ENCODE results near the gene MAGI1. TPM values are rescaled to one million over a fixed set of nuclear protein-coding genes. Genes with fewer than 3 reads are reported as not detected.

The MAGI1 gene
- total RNA-seq, 1 donor from 2014 or later = 30.5 TPM

DNA sequence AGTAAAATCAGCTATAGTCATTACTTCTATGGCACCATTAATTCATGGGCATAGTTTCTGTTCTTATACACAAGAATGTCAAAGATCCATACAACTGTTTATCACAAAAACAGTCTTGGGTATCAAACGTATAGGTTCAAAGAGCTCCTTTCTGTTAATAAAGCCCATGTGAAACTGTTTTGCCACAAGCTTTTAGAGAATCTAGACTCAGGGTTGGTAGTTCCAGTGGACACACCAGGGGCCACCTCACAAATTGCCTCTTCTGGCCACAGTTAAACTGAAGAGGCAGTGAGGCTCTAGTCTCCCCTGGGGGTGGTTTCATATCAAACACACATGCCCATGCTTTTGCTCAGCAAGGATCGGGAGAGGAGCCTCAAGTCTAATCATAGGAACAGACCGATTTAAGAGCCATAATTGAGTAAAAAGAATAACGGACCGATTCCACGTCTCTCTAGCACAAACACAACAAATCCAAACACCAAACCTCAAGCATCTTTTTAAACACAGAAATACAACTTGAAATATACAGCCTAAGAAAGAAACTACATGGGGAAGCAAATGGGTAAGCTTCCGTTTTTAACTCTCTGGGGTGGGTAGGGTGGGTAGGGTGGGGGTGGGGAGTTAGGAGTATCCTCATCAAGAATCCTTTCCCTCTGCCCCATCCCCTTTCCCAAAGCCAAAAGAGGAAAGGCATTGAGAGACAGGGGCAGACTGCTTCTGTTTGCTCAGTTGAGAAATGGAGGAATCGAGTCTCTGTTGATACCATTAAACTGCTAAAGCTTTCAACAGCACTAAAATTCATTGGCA is 443.3 kb downstream of the MAGI1 start:
- DNase-seq (ENCODE audit: low read depth) = no peak

DNA sequence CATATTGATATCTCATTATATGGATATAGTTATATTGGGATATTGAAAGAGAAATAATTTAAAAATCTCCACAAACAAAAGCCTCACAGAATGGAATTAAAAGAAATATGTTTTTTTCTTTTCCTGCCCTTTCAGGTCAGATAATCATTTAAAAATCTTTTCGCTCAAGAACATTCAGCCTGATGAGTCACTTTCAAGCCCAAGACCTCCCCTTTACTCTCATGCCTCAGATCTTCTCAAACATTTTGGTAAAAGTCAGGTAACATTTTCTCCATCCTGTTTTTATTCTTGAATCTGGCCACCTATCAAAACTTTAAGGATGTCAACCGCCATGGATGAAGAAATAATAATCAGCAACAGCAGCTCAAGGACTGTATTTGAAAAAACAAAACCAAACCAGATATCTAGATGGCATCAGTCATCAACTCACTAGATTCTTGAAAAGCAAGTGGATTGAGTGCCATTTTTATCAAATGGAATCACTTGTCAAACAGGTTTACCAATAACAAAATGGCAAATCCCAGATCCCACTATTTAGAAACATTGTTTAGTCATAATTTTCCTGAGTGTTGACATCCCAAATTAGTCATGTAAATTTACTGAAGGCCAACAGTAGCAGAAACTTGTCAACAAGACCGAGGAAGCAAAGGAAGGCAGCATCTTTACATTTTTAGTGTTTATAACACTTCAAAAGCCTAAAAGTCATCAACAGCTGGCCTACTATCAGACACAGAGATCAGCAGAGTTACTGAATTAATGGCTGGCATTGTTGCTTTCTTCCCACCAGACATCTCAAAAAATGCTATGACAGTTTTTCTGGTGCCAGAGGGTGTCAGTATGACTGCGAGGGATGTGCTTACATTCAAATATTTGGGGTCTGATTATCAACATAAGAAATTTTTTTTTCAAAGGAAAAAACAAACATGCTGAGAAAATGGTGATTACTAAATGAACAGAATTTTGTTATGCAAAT is 444.7 kb downstream of the MAGI1 start:
- DNase-seq (ENCODE audit: low read depth) = no peak

DNA sequence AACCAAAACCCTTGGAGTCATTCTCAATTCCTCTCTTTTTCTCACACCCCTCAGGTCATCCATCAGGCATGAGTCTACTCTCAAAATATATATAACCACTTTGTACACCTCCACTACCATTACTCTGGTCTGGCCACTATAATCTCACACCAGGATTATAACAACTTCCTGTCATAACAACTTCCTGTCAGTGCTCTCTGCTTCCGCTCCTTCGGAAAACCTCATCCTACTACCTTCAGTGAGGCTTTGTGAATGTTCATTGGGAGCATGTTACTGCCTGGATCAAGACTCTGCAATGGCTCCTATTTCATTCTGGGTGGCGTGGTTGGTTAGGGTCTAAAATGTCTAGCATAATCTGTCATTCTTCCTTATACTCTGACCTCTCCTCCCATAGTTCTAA is 447.4 kb downstream of the MAGI1 start:
- no peak for DNase-seq (ENCODE audit: low read depth)

DNA sequence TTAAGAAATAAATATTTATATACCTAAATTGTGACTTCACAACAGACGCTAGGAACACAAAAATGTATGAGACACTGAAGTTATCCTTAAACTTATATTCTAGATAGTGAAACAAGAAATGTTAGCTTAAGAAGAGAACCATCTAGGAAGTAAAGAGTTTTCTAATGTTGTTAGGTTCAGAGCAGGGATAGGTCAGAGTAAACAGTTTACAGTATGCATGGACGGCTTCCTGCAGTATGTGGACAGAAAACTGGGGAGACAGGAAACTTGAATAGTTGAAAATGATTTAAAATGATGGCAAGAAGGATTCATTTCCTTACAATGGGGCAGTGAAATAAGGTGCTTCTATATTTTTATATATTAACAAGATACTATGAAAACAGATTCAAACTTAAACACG is 449.8 kb downstream of the MAGI1 start:
- no peak for DNase-seq (ENCODE audit: low read depth)

DNA sequence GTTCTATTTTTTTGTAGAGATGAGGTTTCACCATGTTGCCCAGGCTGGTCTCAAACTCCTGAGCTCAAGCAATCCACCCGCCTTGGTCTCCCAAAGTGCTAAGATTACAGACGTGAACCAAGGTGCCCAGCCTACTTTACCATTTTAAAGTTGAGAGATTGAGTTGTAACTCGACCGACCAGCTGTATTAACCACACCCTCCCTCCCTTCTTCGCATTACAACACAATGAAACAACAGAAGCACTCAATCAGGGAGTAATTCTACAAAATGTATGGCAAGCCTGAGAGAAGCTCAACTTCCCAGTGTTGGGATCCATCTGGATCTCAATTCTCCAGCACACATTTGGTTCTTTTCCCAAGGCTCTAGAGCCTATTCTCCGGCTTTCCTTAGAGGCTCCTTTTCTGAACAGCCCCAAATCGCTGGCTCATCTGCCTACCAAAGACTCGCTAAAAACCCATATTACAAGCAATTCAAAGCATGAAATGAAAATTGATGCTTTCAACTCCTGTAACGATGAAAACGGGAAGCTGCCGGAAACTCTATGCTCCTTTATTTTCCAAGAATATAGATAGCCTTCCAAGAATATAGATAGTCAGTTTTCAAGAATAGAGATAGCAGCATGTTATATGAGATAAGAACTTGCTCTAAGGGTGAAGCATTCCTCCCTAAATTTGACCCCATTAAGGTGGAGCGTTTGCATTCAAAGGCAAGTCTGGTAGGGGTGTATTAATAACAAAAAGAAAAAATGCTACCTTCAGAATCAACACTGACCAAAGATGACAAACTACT is 450.9 kb downstream of the MAGI1 start:
- DNase-seq (ENCODE audit: low read depth) = no peak

DNA sequence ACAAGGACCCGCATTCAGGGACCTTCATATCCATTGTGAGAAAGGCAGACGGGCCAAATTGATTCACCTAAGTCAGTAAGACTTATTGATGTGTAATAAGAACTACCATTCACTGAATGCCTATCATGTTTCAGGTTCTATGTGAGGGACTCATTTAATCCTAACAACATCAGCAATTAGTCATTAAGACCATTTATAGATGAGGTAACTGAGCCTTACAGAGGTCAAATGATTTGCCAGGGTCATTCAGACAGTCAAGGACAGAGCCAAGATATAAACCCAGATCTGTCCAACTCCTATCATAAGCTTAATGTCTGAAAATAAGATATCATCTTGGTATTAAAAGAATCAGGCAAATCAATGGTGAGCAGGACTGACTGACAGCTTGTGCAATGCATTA is 453.8 kb downstream of the MAGI1 start:
- no peak for DNase-seq (ENCODE audit: low read depth)

DNA sequence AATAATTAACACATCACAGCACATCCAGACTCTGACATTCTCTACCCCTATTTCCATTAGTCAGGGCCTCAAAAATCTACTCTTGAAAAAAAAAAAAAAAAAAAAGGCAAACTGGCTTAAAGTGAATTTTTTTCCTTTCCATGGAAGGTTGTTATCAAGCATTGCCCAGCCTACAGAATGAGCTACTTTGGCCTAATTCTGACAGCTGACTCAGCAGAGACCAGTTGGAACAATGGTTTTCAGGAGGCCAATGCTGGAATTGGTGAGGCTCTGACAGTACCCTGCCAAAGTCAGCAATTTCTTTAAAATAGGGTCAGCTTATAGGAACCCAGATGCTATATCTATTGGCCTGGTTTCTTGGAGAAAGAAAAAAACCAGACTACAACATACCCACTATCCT is 454.7 kb downstream of the MAGI1 start:
- DNase-seq (ENCODE audit: low read depth) = no peak

DNA sequence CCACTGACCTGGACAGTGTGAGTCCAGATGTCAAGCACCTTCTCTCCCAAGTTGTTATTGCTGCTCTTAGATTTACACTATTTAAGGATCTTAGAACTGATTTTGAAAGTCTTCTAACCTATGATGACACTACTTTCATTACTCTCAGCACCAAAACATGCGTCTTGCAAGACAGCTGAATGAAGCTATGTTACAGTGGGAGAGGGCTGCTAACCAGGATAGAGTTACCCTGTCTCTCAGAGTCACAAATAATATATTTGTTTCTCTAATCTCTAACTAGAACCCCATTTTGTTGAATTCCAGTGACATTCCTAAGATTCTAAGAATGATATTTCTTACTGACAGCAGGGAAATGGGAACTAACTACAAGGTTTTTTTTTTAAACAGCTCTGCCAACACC is 455.5 kb downstream of the MAGI1 start:
- DNase-seq (ENCODE audit: low read depth) = no peak

DNA sequence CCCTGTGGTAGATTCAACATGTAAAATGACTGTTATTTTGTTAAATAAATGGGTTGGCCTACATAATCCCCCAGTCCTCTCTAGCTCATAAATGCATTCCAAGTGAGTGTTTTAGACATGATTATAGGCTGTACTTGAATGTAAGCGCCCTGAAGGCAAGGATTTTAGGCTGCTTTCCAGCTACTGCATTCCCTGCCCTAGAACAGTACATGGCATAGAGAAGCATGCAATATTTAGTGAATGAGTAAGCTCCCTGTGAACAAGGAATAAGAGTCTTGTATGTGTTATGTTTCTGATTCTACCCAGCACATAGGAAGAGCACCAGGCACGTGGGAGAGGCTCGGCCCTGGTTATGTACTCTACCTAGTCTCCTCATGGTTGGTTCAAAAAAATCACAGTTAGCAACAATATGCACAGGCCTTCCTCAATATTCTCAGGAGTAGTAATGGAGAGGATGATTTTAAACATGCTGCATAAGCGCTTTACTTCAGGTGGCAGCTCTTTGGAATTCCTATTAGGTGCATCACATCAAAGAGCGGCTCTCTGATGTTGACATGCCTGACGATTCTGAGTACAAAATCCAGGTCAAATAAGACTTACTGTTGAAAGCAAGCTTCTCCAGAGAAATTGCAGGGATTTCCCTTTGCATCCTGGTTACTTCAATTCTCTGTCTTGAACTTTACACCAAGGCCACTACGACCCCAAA is 456.6 kb downstream of the MAGI1 start:
- DNase-seq (ENCODE audit: low read depth) = peak; percentile 46

DNA sequence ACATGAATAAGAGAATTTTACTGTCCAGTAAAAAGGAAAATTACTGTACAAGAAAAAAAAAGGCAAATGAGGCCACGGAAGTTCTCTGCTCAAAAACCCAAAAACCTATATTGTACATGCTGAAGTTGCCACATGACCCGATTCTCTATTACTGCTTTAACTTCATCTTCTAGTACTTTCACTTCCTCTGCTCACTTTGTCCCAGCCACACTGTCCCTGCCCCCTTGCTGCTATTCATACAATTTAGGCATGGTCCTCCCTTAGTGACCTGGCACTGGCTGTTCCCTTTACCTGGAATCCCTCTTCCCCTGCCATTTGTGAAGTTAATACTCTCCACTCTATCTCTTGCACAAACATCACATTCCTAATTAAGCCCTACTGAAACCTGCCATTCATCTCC is 457.4 kb downstream of the MAGI1 start:
- no peak for DNase-seq (ENCODE audit: low read depth)

DNA sequence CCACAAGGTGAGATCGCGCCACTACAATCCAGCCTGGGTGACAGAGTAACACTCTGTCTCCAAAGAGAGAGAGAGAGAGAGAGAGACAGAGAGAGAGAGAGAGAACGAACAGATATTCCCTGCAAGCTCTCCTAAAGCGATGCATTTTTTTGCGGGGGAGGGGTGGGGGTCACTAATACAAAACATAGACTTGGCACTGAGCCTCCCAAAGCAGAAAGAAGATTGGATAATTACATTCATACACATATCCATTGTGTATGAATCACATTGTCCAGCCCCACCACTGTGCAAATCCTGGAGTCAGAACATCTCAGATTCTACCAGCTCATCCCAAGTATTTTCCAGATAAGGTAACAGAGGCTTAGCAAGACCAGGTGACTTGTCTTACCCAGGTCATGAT is 459.9 kb downstream of the MAGI1 start:
- no peak for DNase-seq (ENCODE audit: low read depth)

DNA sequence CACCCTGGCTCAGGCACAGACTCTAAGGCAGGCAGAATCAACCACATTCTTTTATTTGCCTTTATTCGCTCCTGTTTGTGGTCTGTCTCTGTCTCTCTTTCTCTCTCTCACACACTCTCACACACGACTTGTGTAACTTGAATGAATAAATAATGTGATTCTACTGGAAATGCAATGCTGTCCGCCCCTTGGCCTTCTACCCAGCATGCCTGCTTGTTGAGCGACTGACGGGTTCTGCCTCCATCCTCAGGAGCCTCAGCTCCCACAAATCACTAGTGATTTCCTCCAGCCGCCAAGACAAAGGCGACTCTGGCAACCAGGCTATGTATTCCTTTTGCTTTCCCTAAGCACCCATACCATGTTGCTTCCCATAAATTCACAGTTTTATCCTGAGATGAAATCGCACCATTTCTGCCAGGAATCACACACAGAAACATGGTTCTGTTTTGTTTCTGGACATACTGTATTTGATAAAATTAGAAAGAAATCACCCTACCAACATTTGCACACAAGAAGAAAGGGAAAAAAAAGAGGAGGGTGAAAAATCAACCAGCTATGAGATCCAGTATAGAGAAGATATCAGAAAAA is 460.8 kb downstream of the MAGI1 start:
- DNase-seq (ENCODE audit: low read depth) = no peak

DNA sequence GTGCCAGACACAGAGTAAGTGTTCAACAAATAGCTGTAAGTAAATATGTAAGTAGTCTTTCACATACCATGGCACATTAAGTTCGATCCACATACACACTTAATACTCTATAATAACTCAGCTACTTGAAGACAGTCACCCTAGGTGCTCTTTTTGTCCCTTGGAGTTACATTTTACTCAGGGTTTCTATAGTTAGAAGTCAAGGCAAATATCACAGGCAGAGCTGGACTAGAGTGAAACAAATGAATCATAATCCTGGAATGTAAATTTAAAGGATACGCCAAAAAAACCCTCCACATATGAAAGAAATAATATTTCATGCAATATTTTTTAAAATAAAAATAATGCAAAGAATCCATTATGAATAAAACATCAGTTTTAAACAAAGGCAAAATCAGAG is 461.8 kb downstream of the MAGI1 start:
- DNase-seq (ENCODE audit: low read depth) = no peak

DNA sequence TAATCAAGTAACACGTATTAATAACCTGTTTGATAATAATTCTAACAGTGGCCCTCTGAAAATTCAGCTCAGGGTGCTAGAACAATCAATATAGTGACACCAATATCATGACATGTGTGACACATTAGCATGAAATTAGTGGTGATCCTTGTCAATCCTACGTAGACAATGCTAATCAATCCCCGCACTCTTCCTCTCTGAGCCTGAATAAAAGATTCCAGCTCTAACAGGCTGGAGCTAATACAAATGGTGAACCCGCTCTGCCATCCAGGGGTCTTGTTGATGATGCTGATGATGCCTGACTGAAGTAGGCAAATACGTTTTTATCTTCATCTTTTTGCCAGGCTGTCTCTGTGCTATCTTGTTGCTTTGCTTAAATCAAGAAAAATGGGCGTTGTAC is 462.5 kb downstream of the MAGI1 start:
- DNase-seq (ENCODE audit: low read depth) = no peak

DNA sequence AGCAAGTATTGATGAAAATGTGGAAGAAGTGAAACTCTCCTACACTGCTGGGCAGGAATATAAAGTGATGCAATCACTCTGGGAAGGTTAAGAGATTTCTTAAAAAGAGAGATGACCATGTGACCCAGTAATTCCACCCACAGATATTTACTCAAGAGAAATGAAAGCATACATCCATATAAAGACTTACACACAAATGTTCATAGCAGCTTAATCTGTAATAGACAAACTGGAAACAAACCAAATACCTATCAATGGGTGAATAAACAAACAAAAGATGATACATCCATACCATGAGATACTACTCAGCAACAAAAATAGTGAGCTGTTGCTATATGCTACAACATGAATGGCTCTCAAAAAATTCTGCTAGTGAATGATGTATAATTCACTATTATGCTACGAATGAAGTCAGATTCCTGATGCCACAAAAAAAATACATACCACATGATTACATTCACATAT is 463.3 kb downstream of the MAGI1 start:
- DNase-seq (ENCODE audit: low read depth) = peak; percentile 48

DNA sequence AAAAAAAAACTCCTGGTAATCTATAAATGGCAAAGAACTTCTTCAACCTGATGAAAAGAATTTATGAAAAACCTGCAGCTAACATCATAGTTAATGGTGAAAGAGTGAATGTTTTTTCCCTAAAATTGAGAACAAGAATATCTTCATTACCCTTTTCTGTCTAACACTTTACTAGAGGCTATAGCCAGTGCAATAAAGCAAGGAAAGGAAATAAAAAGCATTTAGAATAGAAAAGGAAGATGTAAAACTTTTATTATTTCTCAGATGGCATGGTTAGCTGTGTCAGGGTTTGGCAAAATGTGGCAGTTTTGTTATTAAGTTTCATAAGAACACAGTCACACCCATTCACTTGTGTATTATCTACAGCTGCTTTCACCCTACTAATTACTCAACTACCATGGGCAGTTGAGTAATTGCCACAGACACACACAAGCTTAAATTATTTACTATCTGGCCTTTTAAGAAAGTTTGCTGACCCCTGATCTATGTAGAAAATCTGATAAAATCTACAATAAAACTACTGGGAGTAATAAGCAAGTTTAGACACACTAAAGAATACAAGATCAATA is 465.1 kb downstream of the MAGI1 start:
- DNase-seq (ENCODE audit: low read depth) = no peak

DNA sequence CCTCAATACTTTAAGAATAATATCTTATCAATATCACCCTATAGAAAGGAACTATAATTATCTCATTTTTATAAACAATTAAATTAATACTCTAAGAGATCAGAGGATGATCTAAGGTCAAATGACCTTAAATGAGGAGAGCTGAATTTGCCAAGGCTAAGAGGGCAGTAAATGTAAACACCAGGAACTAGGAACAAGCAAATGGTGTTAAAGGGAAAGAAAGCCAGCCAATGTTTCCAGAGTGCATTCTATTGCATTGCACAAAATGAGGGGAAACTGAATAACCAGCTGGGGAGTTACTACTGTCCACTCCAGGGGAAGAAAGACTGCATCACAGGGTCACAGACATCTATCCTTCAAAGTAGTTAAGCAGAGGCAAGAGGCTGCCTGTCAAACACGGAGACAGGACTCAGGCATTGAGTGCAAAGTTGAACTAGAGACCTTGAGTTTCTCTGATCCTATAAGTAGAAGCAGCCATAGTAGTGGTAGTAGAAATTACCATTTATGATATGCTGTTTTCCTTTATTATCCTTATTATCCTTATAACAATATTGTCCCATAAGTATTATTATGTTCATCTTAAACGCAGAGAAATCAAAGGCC is 466.4 kb downstream of the MAGI1 start:
- DNase-seq (ENCODE audit: low read depth) = no peak

DNA sequence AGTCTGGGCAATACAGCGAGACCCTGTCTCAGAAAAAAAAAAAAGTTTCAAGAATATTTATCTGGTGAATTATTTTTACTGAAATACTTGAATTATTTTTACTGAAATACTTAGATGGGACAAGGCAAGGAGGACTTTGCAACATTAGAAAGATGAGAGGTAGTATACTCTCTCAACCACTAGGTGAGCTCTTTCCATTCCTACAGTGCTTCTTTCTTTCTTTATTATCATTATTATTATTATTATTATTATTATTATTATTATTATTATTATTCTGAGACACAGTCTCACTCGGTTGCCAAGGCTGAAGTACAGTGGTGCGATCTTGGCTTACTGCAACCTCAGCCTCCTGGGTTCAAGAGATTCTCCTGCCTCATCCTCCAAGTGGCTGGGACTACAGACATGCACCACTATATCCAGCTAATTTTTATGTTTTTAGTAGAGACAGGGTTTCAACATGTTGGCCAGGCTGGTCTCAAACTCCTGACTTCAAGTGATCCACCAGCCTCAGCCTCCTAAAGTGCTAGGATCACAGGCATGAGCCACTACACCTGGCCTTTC is 468.8 kb downstream of the MAGI1 start:
- DNase-seq (ENCODE audit: low read depth) = no peak

DNA sequence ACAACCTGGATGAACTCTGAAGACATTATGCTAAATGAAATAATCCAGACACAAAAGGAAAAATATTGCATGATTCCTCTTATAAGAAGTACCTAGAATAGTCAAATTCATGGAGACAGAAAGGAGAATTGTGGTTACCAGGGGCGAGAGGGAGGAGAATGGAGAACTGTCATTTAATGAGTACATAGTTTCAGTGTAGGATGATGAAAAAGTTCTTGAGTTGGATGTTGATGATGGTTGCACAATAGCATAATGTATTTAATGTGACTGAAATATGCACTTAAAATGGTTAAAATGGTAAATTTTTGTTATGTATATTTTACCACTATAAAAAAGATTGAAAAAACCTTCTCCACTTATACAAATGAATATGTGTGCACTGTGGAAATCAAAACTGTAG is 469.6 kb downstream of the MAGI1 start:
- no peak for DNase-seq (ENCODE audit: low read depth)

DNA sequence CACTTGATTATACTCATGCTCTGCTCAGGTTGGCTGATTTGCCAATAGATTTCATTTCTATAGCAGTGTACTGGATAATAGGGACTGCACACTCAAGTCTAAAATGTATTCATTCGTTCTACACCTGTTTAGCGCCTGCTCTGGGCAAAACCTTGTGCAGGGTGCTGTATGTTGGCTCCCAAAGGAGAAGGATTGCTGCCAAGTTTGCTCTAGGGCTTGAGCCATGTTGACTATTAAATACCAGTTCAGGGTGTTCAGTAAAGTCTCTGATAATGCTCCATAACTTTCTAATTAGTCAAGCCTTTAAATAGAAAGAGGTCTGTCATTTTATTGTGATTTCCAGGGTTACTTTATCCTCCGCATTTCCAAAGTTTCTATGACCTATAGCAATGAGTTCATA is 470.2 kb downstream of the MAGI1 start:
- no peak for DNase-seq (ENCODE audit: low read depth)
